ENCODE measurements around the gene SH3RF1.
A peak's percentile ranks its signal among the peaks of the same experiment; 100 is the strongest.

Gene SH3RF1

DNA sequence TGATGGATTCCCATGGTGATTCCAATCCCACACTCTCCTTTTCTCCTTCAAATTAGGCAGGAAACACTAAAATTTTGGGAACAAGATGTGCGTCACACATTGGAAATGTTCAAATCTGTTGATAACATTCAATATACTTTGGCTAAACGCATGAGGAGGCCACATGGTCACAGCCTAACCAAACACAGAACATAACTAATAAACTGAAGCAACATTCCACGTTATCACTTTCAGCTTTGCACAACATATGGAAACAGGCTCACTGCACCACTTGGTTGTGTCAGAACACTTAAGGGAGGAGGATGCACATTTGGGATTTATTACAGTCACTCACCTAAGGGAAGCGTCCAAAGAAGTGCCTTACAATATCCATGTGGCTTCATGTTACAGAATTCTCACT is 4.7 kb downstream of the SH3RF1 start:
- TF ChIP-seq GATA3 (IDR thresholded peaks at IDR 0.05; ENCODE audit: low read depth, low read length) (no peak), GATA2 (IDR thresholded peaks at IDR 0.05; ENCODE audit: low read depth, low read length) (no peak)

DNA sequence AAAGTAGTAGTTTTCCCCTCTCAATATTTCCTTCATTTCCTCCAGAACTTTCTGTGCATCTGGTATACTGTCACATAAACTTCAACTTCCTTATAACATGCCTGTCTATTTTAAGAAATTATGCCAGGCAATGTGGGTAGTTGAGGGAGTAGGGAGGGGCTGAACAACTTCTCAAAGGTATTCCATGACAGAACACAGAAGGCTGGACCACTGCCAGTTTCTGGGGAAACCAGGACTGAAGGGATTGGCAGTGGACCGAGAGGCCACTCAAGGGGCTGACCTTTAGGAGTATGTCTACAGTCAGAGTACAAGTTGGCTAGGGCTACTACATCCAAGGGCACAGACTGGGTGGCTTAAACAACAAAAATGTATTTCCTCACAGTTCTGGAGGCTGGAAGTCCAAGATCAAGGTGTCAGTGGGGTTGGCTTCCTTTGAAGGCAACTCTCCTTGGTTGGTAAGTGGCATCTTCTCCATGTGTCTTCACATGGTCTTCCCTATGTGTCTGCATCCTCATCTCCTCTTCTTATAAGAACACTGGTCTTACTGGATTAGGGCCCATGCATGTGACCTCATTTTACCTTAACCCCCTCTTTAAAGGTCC is 6.9 kb downstream of the SH3RF1 start:
- no peak for TF ChIP-seq GATA2 (IDR thresholded peaks at IDR 0.05; ENCODE audit: low read depth, low read length)
- TF ChIP-seq GATA3 (IDR thresholded peaks at IDR 0.05; ENCODE audit: low read depth, low read length): no peak

DNA sequence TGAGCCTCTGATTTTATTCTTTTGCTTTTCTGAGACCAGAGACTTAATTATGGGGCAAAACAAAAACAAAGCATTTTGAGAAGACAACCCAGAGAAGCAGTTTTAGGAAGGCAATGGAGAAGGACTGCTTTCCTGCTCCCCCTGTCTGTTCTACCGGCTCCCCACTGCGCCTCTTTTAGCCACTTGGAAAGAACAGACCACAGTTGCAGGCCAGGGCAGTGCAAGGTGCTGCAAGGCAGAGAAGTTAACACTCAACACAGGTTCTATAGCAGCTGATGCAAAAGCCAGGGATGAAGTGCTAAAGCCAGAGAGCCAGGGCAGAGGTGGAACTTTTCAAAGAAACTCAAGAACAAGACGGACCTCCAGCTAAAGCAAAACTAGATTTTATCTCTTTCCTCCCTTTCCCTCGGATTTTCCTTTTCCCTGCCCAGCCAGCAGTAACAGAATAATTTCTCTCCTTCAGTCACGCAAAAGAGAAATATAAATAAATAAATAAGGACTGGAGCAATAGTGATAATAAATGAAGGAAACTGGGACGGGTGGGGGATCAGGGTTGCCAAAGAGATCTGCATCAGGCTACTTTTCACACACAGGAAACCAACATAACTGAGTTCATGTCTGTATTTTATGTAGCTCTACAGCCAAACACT is 10.4 kb downstream of the SH3RF1 start:
- TF ChIP-seq GATA2 (IDR thresholded peaks at IDR 0.05; ENCODE audit: low read depth, low read length) (no peak), GATA3 (IDR thresholded peaks at IDR 0.05; ENCODE audit: low read depth, low read length) (no peak)

DNA sequence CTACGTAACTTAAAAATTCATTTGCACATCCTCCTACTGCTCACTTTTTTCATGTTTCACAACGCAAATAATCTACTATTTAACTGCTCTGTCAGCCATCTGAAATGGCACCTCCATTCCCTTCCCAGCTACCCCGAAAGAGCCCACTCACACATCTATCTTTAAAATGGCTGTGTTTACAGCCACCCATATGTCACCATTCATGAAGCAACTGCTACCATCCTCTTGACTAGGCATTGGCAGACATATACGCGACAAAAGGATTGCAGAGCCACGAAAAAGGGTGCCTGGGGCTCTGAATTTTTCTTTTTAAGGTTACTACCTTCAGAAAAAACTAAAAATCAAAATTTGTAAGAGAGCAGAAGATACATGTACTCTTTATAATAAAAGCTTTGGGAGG is 11.5 kb downstream of the SH3RF1 start:
- TF ChIP-seq GATA3 (IDR thresholded peaks at IDR 0.05; ENCODE audit: low read depth, low read length): no peak

- TF ChIP-seq GATA3 (IDR thresholded peaks at IDR 0.05; ENCODE audit: low read depth, low read length): no peak
- TF ChIP-seq GATA2 (IDR thresholded peaks at IDR 0.05; ENCODE audit: low read depth, low read length): no peak
Observed at GRCh38 chr4:169258141-169258540, 12.6 kb downstream of the SH3RF1 start.

GRCh38 chr4:169256856-169257761 is 13.6 kb downstream of the SH3RF1 start:
- TF ChIP-seq GATA3 (IDR thresholded peaks at IDR 0.05; ENCODE audit: low read depth, low read length): no peak
- TF ChIP-seq GATA2 (IDR thresholded peaks at IDR 0.05; ENCODE audit: low read depth, low read length): no peak

GRCh38 chr4:169256101-169256612 is 14.6 kb downstream of the SH3RF1 start:
- TF ChIP-seq GATA3 (IDR thresholded peaks at IDR 0.05; ENCODE audit: low read depth, low read length): no peak
- no peak for TF ChIP-seq GATA2 (IDR thresholded peaks at IDR 0.05; ENCODE audit: low read depth, low read length)

DNA sequence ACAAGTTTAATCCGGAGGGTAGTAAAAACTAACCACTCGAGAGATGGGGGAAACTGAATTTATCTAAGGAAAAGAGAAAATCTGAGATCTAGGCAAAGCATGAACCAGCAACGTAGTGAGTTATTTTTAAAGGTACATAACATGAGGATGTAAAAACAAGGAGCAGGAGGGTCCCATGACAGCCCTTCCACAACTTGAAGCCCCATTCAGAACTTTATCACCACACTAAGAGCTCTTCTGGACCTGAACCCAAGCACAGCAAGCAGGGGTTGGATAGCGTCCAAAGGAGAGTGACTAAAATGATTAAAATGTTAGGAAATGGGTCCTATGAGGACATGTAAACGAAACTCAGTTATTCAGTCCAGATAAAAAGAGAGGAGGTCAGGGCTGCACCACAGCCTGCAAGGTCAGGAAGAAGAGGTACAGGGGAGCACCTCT is 16.2 kb downstream of the SH3RF1 start:
- no peak for TF ChIP-seq GATA2 (IDR thresholded peaks at IDR 0.05; ENCODE audit: low read depth, low read length)
- no peak for TF ChIP-seq GATA3 (IDR thresholded peaks at IDR 0.05; ENCODE audit: low read depth, low read length)

DNA sequence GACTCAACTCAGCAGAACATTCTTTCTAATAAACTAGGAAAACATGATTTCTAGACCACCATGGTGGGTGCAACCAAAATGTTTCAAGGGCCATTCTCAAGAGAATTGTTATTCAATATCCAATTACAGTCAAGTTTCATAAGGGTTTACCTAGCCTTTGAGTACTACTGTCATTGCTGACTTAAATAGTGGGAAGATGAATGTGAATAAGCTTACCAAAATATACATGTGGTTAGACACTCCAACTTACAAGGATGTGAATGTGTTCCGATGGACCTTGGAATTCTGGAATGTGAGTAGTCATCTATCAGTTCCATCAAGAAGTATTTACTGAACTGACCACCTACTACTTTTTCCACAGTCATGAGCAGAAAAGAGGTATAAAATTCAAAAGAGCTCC is 16.9 kb downstream of the SH3RF1 start:
- TF ChIP-seq GATA3 (IDR thresholded peaks at IDR 0.05; ENCODE audit: low read depth, low read length): no peak
- no peak for TF ChIP-seq GATA2 (IDR thresholded peaks at IDR 0.05; ENCODE audit: low read depth, low read length)

DNA sequence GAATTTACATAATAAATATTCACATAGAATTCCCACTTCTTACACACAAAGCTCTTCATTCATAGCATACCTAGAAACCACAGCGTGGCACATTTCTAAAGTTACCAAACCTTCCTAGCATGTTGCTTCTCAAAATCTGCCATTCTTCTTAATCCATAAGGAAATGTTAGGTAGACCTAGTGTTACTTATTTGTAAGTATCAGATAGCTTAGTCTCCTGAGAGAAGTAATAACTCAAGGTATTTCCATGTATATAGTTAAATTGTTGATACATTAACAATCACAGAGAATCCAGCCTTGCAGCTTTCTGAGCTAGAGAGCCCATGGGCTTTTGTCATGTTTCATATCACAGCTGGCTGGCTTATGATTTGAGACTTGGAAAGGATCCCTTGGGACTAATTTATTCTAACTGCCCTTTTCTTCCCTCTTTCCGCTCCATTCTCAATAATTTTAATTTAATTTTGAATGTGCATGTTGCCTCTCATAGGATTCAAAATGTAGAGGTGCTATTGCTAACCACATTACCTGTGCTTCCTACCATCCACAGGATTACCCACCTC is 17.6 kb downstream of the SH3RF1 start:
- TF ChIP-seq GATA2 (IDR thresholded peaks at IDR 0.05; ENCODE audit: low read depth, low read length): no peak
- no peak for TF ChIP-seq GATA3 (IDR thresholded peaks at IDR 0.05; ENCODE audit: low read depth, low read length)

GRCh38 chr4:169252339-169253112 is 18.2 kb downstream of the SH3RF1 start:
- peak; percentile 85 for TF ChIP-seq GATA3 (IDR thresholded peaks at IDR 0.05; ENCODE audit: low read depth, low read length)
- TF ChIP-seq GATA2 (IDR thresholded peaks at IDR 0.05; ENCODE audit: low read depth, low read length): peak; percentile 51; the same call in 1 of the 2 replicates

DNA sequence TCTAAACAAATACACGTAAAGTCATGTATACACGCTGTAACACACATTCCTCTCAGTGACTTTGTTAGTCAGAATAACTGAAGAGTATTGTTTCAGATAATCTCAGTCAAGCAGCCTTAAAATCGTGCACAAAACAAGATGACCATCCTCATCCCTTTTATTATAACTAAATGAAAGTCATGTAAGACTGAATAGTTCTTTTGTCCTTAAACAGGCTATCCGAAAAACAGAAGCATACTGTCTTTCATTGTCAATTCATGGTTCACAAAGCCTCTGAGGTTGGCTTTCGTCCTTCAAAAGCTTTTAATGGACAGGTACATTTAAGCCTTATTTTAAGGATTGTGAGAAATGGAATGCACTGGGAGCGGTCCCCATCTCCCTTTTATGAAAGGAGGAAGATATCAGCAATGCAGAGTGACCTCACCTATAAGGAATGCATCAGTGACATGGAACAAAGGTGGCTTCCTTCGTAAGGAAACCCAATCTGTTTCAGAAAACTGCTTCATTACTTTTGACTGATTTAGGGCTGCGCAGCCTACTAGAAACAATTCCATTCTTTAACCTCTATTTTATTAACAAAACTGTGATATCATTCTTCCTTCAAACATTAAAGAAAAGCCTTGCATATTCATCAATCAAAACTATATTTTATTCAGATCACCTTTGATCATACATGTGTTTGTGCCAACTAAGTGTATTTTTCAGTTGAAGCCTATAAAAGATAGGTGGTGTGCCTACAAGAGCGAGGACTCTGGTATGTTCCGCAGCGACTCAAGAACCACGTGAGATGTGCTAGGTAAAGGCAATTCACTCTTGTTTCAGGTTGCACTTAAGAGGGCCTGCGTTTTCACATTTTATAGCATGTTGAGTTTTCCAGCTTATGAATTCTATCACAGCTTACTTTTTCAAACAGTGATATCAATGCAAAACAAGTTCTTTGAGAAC is 19.2 kb downstream of the SH3RF1 start:
- TF ChIP-seq GATA2 (IDR thresholded peaks at IDR 0.05; ENCODE audit: low read depth, low read length): no peak
- TF ChIP-seq GATA3 (IDR thresholded peaks at IDR 0.05; ENCODE audit: low read depth, low read length): no peak
